CD4-positive, CD25-positive, alpha-beta regulatory T cell (primary cell): ENCODE data around the gene GUCY2D. TPM values are rescaled to one million over a fixed set of nuclear protein-coding genes. Genes with fewer than 3 reads are reported as not detected.

ENCODE experiments used
- ATAC-seq, 2 donors: fragments of 150-1000 bp; cut with Tn5 transposase; one replicate each; pipeline ENCODE4 v1.10.0; 2021; ENCODE audit warnings: low read depth in 2 of 2, moderate number of reproducible peaks in 2 of 2, moderate library complexity in 1 of 2
- DNase-seq, 3 donors: peaks; one replicate each; pipeline versions ENCODE4 v3.0.0 to v3.0.0-alpha.2; 2012 to 2022; ENCODE audit warnings: mixed read lengths in 1 of 3
- H3K27ac ChIP-seq: one replicate; pipeline ENCODE4 v1.7.0; 2013; ENCODE audit warnings: mild to moderate bottlenecking, low read length; ENCODE audit not compliant: insufficient read depth, poor library complexity, severe bottlenecking
- H3K27me3 ChIP-seq: one replicate; pipeline ENCODE4 v1.7.0; 2013; ENCODE audit warnings: low read length; ENCODE audit not compliant: control insufficient read depth, insufficient read depth
- H3K36me3 ChIP-seq: one replicate; pipeline ENCODE4 v1.7.0; 2013; ENCODE audit warnings: mild to moderate bottlenecking, low read length, moderate library complexity; ENCODE audit not compliant: control insufficient read depth, insufficient read depth
- H3K4me1 ChIP-seq: 2 replicates; pipeline ENCODE4 v1.7.0; 2013; ENCODE audit warnings: mild to moderate bottlenecking, low read length; ENCODE audit not compliant: insufficient read depth, control insufficient read depth, poor library complexity, severe bottlenecking
- H3K4me3 ChIP-seq: one replicate; pipeline ENCODE4 v1.7.0; 2013; ENCODE audit warnings: low read depth, mild to moderate bottlenecking, low read length, moderate library complexity
- H3K9me3 ChIP-seq, 2 experiments: 1 replicate in 1 of 2; 2 replicates in 1 of 2; pipeline ENCODE4 v1.7.0; 2013; ENCODE audit warnings: low read length in 2 of 2, mild to moderate bottlenecking in 1 of 2, moderate library complexity in 1 of 2; ENCODE audit not compliant: control insufficient read depth in 2 of 2
- H3K27ac Mint-ChIP-seq, 3 donors: one replicate each; pipeline ENCODE4 v1.8.0; 2020 to 2022; ENCODE audit warnings: mild to moderate bottlenecking in 3 of 3, mixed read lengths in 3 of 3, moderate library complexity in 2 of 3
- H3K27me3 Mint-ChIP-seq: one replicate; pipeline ENCODE4 v1.8.0; 2022; ENCODE audit warnings: mild to moderate bottlenecking, mixed read lengths
- H3K36me3 Mint-ChIP-seq: one replicate; pipeline ENCODE4 v1.8.0; 2020; ENCODE audit warnings: mixed read lengths
- H3K4me1 Mint-ChIP-seq, 4 donors: one replicate each; pipeline ENCODE4 v1.8.0; 2020 to 2022; ENCODE audit warnings: mixed read lengths in 4 of 4, mild to moderate bottlenecking in 1 of 4
- H3K4me3 Mint-ChIP-seq, 4 donors: one replicate each; pipeline ENCODE4 v1.8.0; 2020 to 2022; ENCODE audit warnings: mild to moderate bottlenecking in 4 of 4, mixed read lengths in 4 of 4, moderate library complexity in 3 of 4
- H3K9me3 Mint-ChIP-seq, 7 donors: one replicate each; pipeline ENCODE4 v1.8.0; 2020 to 2022; ENCODE audit warnings: mixed read lengths in 7 of 7, mild to moderate bottlenecking in 3 of 7, moderate library complexity in 2 of 7
- polyA plus RNA-seq, 4 donors: library from polyadenylated mRNA; unstranded; fragments of 300-500 nt; fragmentation: Illumina TruSeq; gene quantifications; one replicate each; pipeline ENCODE4 v1.2.3, GENCODE V29; 2021
- total RNA-seq: library from RNA; stranded (reverse); gene quantifications from one replicate; pipeline ENCODE4 v1.2.3, GENCODE V29; 2022

The GUCY2D gene
- total and polyA plus RNA-seq, 5 donors from 2014 or later: 0.23 TPM; not detected in 4

- peaks cover 0 to 3% (median 2%) of the 10 kb centered on the region in 7 donors for H3K9me3 Mint-ChIP-seq
- H3K4me1 Mint-ChIP-seq: no peaks in the 10 kb centered on the region
- no peak overlapping the region for H3K27ac ChIP-seq
- no peaks in the 10 kb centered on the region for H3K9me3 ChIP-seq
- H3K36me3 Mint-ChIP-seq: no peaks in the 10 kb centered on the region
- peaks cover 54% of the 10 kb centered on the region for H3K27me3 Mint-ChIP-seq
- H3K27ac Mint-ChIP-seq: no peak overlapping the region
- H3K4me3 ChIP-seq: no peak overlapping the region
- no peaks in the 10 kb centered on the region for H3K4me1 ChIP-seq
- ATAC-seq (no peak), DNase-seq (no peak)
- no peak overlapping the region for H3K4me3 Mint-ChIP-seq
- H3K27me3 ChIP-seq: peaks cover 10% of the 10 kb centered on the region
- no peaks in the 10 kb centered on the region for H3K36me3 ChIP-seq
These were observed 30.0 kb downstream of the GUCY2D start for GRCh38 chr17:8032442-8032841.

GRCh38 chr17:8038954-8039610 is 36.7 kb downstream of the GUCY2D start, which contains the start of gene ALOX15B:
ALOX15B (plus strand) TSS chr17:8039059; CDS start chr17:8039156, 97 bp downstream.
- no peak within 1 kb of the TSS for H3K27ac ChIP-seq
- H3K4me3 ChIP-seq: no peak within 1 kb of the TSS
- ATAC-seq (no peak), DNase-seq (no peak)
- Mint-ChIP-seq H3K27ac (no peak within 1 kb of the TSS), H3K9me3 (peaks cover 0 to 3% (median 0%) of the 10 kb centered on the region in 7 donors), H3K4me1 (peaks cover 0 to 6% (median 1%) of the 10 kb centered on the region in 4 donors), H3K36me3 (no peaks in the 10 kb centered on the region), H3K27me3 (peaks cover 50% of the 10 kb centered on the region), H3K4me3 (no peak within 1 kb of the TSS)
- peaks cover 7% of the 10 kb centered on the region for H3K27me3 ChIP-seq
- peaks cover 6% of the 10 kb centered on the region for H3K4me1 ChIP-seq
- H3K36me3 ChIP-seq: no peaks in the 10 kb centered on the region
- no peaks in the 10 kb centered on the region for H3K9me3 ChIP-seq

- H3K4me1 ChIP-seq: peaks cover 6% of the 10 kb centered on the region
- H3K36me3 Mint-ChIP-seq: no peaks in the 10 kb centered on the region
- no peak overlapping the region for H3K27ac Mint-ChIP-seq
- H3K4me1 Mint-ChIP-seq: peaks cover 0 to 6% (median 1%) of the 10 kb centered on the region in 4 donors
- H3K27me3 ChIP-seq: peaks cover 7% of the 10 kb centered on the region
- ATAC-seq (no peak), DNase-seq (no peak)
- no peaks in the 10 kb centered on the region for H3K36me3 ChIP-seq
- H3K4me3 ChIP-seq: no peak overlapping the region
- H3K9me3 ChIP-seq: no peaks in the 10 kb centered on the region
- H3K4me3 Mint-ChIP-seq: no peak overlapping the region
- peaks cover 0 to 3% (median 0%) of the 10 kb centered on the region in 7 donors for H3K9me3 Mint-ChIP-seq
- peaks cover 47% of the 10 kb centered on the region for H3K27me3 Mint-ChIP-seq
- H3K27ac ChIP-seq: no peak overlapping the region
These were observed 37.3 kb downstream of the GUCY2D start for GRCh38 chr17:8039611-8040168.

GRCh38 chr17:8041249-8041928 is 39.0 kb downstream of the GUCY2D start:
- peaks cover 0 to 6% (median 1%) of the 10 kb centered on the region in 4 donors for H3K4me1 Mint-ChIP-seq
- H3K27me3 Mint-ChIP-seq: peaks cover 38% of the 10 kb centered on the region
- H3K27ac Mint-ChIP-seq: no peak overlapping the region
- H3K27me3 ChIP-seq: peaks cover 7% of the 10 kb centered on the region
- H3K4me3 Mint-ChIP-seq: no peak overlapping the region
- DNase-seq (peak in 2 of 3 donors; percentile 51 to 74), ATAC-seq (no peak)
- H3K4me3 ChIP-seq: no peak overlapping the region
- peaks cover 0 to 3% (median 0%) of the 10 kb centered on the region in 7 donors for H3K9me3 Mint-ChIP-seq
- peaks cover 6% of the 10 kb centered on the region for H3K4me1 ChIP-seq
- H3K36me3 ChIP-seq: no peaks in the 10 kb centered on the region
- no peaks in the 10 kb centered on the region for H3K9me3 ChIP-seq
- H3K27ac ChIP-seq: no peak overlapping the region
- no peaks in the 10 kb centered on the region for H3K36me3 Mint-ChIP-seq

GRCh38 chr17:8041979-8042378 is 39.6 kb downstream of the GUCY2D start:
- ATAC-seq (no peak), DNase-seq (no peak)
- no peaks in the 10 kb centered on the region for H3K36me3 ChIP-seq
- Mint-ChIP-seq H3K9me3 (peaks cover 0 to 3% (median 0%) of the 10 kb centered on the region in 7 donors), H3K27ac (no peak overlapping the region), H3K4me3 (no peak overlapping the region), H3K27me3 (peaks cover 39% of the 10 kb centered on the region), H3K36me3 (no peaks in the 10 kb centered on the region), H3K4me1 (peaks cover 0 to 6% (median 1%) of the 10 kb centered on the region in 4 donors)
- H3K4me1 ChIP-seq: peaks cover 6% of the 10 kb centered on the region
- H3K9me3 ChIP-seq: no peaks in the 10 kb centered on the region
- peaks cover 7% of the 10 kb centered on the region for H3K27me3 ChIP-seq
- no peak overlapping the region for H3K4me3 ChIP-seq
- H3K27ac ChIP-seq: no peak overlapping the region

- H3K4me3 ChIP-seq: no peak overlapping the region
- no peaks in the 10 kb centered on the region for H3K4me1 ChIP-seq
- DNase-seq (no peak), ATAC-seq (no peak)
- H3K27ac ChIP-seq: no peak overlapping the region
- no peaks in the 10 kb centered on the region for H3K36me3 ChIP-seq
- Mint-ChIP-seq H3K36me3 (no peaks in the 10 kb centered on the region), H3K4me3 (no peak overlapping the region), H3K9me3 (peaks cover 0 to 1% (median 0%) of the 10 kb centered on the region in 7 donors), H3K27me3 (peaks cover 23% of the 10 kb centered on the region), H3K4me1 (peaks cover 0 to 6% (median 1%) of the 10 kb centered on the region in 4 donors), H3K27ac (no peak overlapping the region)
- no peaks in the 10 kb centered on the region for H3K27me3 ChIP-seq
- H3K9me3 ChIP-seq: no peaks in the 10 kb centered on the region
These were observed 42.7 kb downstream of the GUCY2D start for GRCh38 chr17:8044819-8045810.

GRCh38 chr17:8046306-8046928 is 44.0 kb downstream of the GUCY2D start:
- H3K9me3 Mint-ChIP-seq: peaks cover 0 to 1% (median 0%) of the 10 kb centered on the region in 7 donors
- H3K4me1 Mint-ChIP-seq: peaks cover 0 to 3% (median 1%) of the 10 kb centered on the region in 4 donors
- H3K27ac ChIP-seq: no peak overlapping the region
- H3K36me3 Mint-ChIP-seq: no peaks in the 10 kb centered on the region
- H3K27ac Mint-ChIP-seq: no peak overlapping the region
- H3K9me3 ChIP-seq: no peaks in the 10 kb centered on the region
- ATAC-seq (no peak), DNase-seq (no peak)
- H3K27me3 ChIP-seq: no peaks in the 10 kb centered on the region
- H3K27me3 Mint-ChIP-seq: peaks cover 18% of the 10 kb centered on the region
- H3K4me3 Mint-ChIP-seq: no peak overlapping the region
- no peaks in the 10 kb centered on the region for H3K4me1 ChIP-seq
- no peak overlapping the region for H3K4me3 ChIP-seq
- no peaks in the 10 kb centered on the region for H3K36me3 ChIP-seq
